ENCODE data around the gene CETN3. TPM values are rescaled to one million over a fixed set of nuclear protein-coding genes. Genes with fewer than 3 reads are reported as not detected.

The CETN3 gene
- total and polyA plus RNA-seq, 2 of the 13 experiments (the other 11 are each of a cell fraction or from before 2014, with no cell fraction given), result 15.4 to 71.5 TPM

DNA sequence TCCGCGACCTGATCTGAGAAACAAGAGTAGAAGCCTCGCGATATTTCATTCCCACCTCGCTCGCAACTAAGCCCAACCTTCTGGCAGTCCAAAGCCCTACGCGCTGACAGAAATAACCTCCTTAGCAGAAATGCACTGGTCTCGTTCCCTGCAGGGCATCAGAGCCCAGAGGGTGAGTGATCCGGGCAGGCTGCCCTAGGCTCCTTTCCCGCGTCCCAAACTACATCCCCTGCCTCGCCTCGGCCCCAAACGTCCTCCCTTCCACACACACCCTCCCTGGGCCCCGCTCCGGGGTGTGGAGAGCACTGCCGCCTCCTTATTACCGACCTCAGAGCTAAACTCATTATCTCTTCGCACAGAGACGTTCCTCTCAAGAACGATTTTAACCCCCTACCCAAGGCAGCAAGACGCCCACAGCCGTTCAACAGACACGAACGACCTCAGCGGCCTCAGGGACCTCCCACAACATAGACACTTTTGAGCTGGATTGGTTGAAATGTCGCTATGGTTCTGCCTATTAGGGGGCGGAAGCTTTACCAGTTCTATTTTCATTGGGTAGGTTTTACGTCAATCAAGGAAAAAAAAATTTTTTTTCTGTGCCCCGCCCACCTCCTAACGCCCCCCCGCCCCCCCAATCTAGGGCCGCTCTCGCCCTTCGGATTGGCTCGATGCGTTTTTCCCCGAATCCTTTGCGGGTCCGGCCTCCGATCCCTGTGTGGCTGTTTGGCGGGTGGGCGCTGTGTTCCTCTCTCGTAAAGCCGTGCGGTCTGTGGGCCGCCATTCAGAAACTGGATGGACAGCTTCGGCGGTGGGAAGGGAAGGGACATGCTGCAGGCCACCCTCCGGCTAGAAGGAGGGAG is at the start of gene CETN3 (continued):
- TF ChIP-seq CC2D1A (CRISPR knock-in tag; IDR thresholded peaks at IDR 0.05), result no peak
- TF ChIP-seq ZFYVE20 (CRISPR knock-in tag; IDR thresholded peaks at IDR 0.05; ENCODE audit: borderline replicate concordance, low read depth), result 0 out of 2 replicates have a peak, but pooled peaks have one; percentile 31
- TF ChIP-seq, protein P1, sequence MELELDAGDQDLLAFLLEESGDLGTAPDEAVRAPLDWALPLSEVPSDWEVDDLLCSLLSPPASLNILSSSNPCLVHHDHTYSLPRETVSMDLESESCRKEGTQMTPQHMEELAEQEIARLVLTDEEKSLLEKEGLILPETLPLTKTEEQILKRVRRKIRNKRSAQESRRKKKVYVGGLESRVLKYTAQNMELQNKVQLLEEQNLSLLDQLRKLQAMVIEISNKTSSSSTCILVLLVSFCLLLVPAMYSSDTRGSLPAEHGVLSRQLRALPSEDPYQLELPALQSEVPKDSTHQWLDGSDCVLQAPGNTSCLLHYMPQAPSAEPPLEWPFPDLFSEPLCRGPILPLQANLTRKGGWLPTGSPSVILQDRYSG (CRISPR knock-in tag; IDR thresholded peaks at IDR 0.05), result peak; percentile 43; the same call in 1 of the 2 replicates
- TF ChIP-seq ZNF496 (CRISPR knock-in tag; IDR thresholded peaks at IDR 0.05; ENCODE audit: insufficient replicate concordance), result no peak
- TF ChIP-seq RAD51 (IDR thresholded peaks at IDR 0.05; ENCODE audit: borderline replicate concordance), result no peak
- peak; percentile 68; the same call in 1 of the 2 replicates for TF ChIP-seq NFRKB (IDR thresholded peaks at IDR 0.05)
- TF ChIP-seq, protein P2, sequence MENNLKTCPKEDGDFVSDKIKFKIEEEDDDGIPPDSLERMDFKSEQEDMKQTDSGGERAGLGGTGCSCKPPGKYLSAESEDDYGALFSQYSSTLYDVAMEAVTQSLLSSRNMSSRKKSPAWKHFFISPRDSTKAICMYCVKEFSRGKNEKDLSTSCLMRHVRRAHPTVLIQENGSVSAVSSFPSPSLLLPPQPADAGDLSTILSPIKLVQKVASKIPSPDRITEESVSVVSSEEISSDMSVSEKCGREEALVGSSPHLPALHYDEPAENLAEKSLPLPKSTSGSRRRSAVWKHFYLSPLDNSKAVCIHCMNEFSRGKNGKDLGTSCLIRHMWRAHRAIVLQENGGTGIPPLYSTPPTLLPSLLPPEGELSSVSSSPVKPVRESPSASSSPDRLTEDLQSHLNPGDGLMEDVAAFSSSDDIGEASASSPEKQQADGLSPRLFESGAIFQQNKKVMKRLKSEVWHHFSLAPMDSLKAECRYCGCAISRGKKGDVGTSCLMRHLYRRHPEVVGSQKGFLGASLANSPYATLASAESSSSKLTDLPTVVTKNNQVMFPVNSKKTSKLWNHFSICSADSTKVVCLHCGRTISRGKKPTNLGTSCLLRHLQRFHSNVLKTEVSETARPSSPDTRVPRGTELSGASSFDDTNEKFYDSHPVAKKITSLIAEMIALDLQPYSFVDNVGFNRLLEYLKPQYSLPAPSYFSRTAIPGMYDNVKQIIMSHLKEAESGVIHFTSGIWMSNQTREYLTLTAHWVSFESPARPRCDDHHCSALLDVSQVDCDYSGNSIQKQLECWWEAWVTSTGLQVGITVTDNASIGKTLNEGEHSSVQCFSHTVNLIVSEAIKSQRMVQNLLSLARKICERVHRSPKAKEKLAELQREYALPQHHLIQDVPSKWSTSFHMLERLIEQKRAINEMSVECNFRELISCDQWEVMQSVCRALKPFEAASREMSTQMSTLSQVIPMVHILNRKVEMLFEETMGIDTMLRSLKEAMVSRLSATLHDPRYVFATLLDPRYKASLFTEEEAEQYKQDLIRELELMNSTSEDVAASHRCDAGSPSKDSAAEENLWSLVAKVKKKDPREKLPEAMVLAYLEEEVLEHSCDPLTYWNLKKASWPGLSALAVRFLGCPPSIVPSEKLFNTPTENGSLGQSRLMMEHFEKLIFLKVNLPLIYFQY (CRISPR knock-in tag; IDR thresholded peaks at IDR 0.05; ENCODE audit: borderline replicate concordance), result peak; percentile 58; the same call in 1 of the 2 replicates
- TF ChIP-seq TEAD2 (CRISPR knock-in tag; IDR thresholded peaks at IDR 0.05), result peak; percentile 8; the same call in 1 of the 2 replicates
- peak; percentile 87 for TF ChIP-seq KDM5A (IDR thresholded peaks at IDR 0.05; ENCODE audit: borderline replicate concordance, low read length)
- TF ChIP-seq, protein P3, sequence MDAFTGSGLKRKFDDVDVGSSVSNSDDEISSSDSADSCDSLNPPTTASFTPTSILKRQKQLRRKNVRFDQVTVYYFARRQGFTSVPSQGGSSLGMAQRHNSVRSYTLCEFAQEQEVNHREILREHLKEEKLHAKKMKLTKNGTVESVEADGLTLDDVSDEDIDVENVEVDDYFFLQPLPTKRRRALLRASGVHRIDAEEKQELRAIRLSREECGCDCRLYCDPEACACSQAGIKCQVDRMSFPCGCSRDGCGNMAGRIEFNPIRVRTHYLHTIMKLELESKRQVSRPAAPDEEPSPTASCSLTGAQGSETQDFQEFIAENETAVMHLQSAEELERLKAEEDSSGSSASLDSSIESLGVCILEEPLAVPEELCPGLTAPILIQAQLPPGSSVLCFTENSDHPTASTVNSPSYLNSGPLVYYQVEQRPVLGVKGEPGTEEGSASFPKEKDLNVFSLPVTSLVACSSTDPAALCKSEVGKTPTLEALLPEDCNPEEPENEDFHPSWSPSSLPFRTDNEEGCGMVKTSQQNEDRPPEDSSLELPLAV (CRISPR knock-in tag; conservative IDR thresholded peaks at IDR 0.05; ENCODE audit: low read depth), result no peak
- peak; percentile 60; the same call in 1 of the 2 replicates for TF ChIP-seq TGIF2 (CRISPR knock-in tag; IDR thresholded peaks at IDR 0.05)
- peak; percentile 46 for TF ChIP-seq SP4 (CRISPR knock-in tag; IDR thresholded peaks at IDR 0.05)
- TF ChIP-seq, protein P4, sequence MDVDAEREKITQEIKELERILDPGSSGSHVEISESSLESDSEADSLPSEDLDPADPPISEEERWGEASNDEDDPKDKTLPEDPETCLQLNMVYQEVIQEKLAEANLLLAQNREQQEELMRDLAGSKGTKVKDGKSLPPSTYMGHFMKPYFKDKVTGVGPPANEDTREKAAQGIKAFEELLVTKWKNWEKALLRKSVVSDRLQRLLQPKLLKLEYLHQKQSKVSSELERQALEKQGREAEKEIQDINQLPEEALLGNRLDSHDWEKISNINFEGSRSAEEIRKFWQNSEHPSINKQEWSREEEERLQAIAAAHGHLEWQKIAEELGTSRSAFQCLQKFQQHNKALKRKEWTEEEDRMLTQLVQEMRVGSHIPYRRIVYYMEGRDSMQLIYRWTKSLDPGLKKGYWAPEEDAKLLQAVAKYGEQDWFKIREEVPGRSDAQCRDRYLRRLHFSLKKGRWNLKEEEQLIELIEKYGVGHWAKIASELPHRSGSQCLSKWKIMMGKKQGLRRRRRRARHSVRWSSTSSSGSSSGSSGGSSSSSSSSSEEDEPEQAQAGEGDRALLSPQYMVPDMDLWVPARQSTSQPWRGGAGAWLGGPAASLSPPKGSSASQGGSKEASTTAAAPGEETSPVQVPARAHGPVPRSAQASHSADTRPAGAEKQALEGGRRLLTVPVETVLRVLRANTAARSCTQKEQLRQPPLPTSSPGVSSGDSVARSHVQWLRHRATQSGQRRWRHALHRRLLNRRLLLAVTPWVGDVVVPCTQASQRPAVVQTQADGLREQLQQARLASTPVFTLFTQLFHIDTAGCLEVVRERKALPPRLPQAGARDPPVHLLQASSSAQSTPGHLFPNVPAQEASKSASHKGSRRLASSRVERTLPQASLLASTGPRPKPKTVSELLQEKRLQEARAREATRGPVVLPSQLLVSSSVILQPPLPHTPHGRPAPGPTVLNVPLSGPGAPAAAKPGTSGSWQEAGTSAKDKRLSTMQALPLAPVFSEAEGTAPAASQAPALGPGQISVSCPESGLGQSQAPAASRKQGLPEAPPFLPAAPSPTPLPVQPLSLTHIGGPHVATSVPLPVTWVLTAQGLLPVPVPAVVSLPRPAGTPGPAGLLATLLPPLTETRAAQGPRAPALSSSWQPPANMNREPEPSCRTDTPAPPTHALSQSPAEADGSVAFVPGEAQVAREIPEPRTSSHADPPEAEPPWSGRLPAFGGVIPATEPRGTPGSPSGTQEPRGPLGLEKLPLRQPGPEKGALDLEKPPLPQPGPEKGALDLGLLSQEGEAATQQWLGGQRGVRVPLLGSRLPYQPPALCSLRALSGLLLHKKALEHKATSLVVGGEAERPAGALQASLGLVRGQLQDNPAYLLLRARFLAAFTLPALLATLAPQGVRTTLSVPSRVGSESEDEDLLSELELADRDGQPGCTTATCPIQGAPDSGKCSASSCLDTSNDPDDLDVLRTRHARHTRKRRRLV (CRISPR knock-in tag; IDR thresholded peaks at IDR 0.05), result no peak; the same call in 1 of the 2 replicates

Data from HepG2 (cell line).